Endothelial cell of umbilical vein (primary cell): Measurements from ENCODE around the gene MAP3K15. TPM values are rescaled to one million over a fixed set of nuclear protein-coding genes. Genes with fewer than 3 reads are reported as not detected.
"Not testable (repeated sequence)": the region's sequence is repeated elsewhere in the genome, so short reads cannot be mapped to it uniquely, and the experiment has no call there.

Source experiments
- BruUV-seq: library from RNA; stranded (reverse); fragments of 400-500 nt; replicated peaks from 2 replicates; lab custom pipeline; 2021; lab: Mats Ljungman, UMichigan
- CTCF ChIA-PET: fragments of 300-600, 350-600 bp; sonication (Branson Sonifier 250); formaldehyde crosslinking; loops from one replicate; lab custom pipeline; 2021; ENCODE audit warnings: antibody characterized with exemption, inconsistent platforms; lab: Charles Lee
- POLR2A ChIA-PET: fragments of 300-600, 350-600 bp; sonication (Branson Sonifier 250); formaldehyde crosslinking; loops from one replicate; lab custom pipeline; 2021; ENCODE audit warnings: antibody characterized with exemption, inconsistent platforms; lab: Charles Lee
- DNase-seq: peaks from one replicate; pipeline ENCODE4 v3.0.0-alpha.2; 2011; ENCODE audit warnings: low read depth, low spot score
- FAIRE-seq: peaks from 2 replicates; lab custom pipeline; 2011; peaks lifted over from hg19 to GRCh38; lab: Jason Lieb, UNC
- H2AFZ ChIP-seq: 2 replicates; pipeline ENCODE4 v1.6.0; 2012; ENCODE audit warnings: low read depth, low read length, control low read depth, inconsistent platforms
- H3K27ac ChIP-seq: 2 replicates; pipeline ENCODE4 v1.5.1; 2011; ENCODE audit warnings: low read depth, mild to moderate bottlenecking, control low read depth, low read length, moderate library complexity; ENCODE audit not compliant: insufficient read depth
- H3K27me3 ChIP-seq, 2 experiments: 2 replicates each; pipeline versions ENCODE4 v1.6.0 to v1.6.1; 2011; ENCODE audit warnings: low read length in 2 of 2, mixed read lengths in 1 of 2; ENCODE audit not compliant: control insufficient read depth in 2 of 2, insufficient read depth in 2 of 2
- H3K36me3 ChIP-seq, 2 experiments: 2 replicates in 1 of 2; 3 replicates in 1 of 2; pipeline ENCODE4 v1.5.1; 2011; ENCODE audit warnings: low read length in 2 of 2, mild to moderate bottlenecking in 1 of 2, moderate library complexity in 1 of 2; ENCODE audit not compliant: control insufficient read depth in 2 of 2, insufficient read depth in 2 of 2; ENCODE audit errors: extremely low read depth in 1 of 2
- H3K4me1 ChIP-seq: 3 replicates; pipeline ENCODE4 v1.5.1; 2011; ENCODE audit warnings: mild to moderate bottlenecking, low read length; ENCODE audit not compliant: control insufficient read depth, insufficient read depth; ENCODE audit errors: extremely low read depth
- H3K4me2 ChIP-seq: 2 replicates; pipeline ENCODE4 v1.6.1; 2011; ENCODE audit warnings: low read length, control low read depth, mixed read lengths; ENCODE audit not compliant: insufficient read depth
- H3K4me3 ChIP-seq, 3 experiments: fragments of 200-600 bp in 1 of 3; sonication (generic), shearing (Covaris generic) in 1 of 3; replicated peaks in 1 of 3; 2 replicates each; pipeline ENCODE4 v1.5.1; 2011 to 2016; ENCODE audit warnings: control low read depth in 3 of 3, low read length in 3 of 3, mild to moderate bottlenecking in 2 of 3, inconsistent platforms in 1 of 3, low read depth in 1 of 3, moderate library complexity in 1 of 3; ENCODE audit not compliant: insufficient read depth in 1 of 3
- H3K79me2 ChIP-seq: 2 replicates; pipeline ENCODE4 v1.6.0; 2012; ENCODE audit warnings: low read length, inconsistent platforms; ENCODE audit not compliant: control insufficient read depth, insufficient read depth
- H3K9ac ChIP-seq: replicated peaks from 2 replicates; pipeline ENCODE3; 2011; ENCODE audit warnings: low read length, control low read depth; ENCODE audit not compliant: insufficient read depth; ENCODE audit errors: extremely low read depth
- H3K9me1 ChIP-seq: replicated peaks from 3 replicates; pipeline ENCODE4 v1.6.0; 2011; ENCODE audit warnings: mild to moderate bottlenecking, low read length; ENCODE audit not compliant: control insufficient read depth, insufficient read depth; ENCODE audit errors: extremely low read depth
- H3K9me3 ChIP-seq: replicated peaks from 2 replicates; pipeline ENCODE4 v1.5.1; 2012; ENCODE audit warnings: low read length, inconsistent platforms; ENCODE audit not compliant: control insufficient read depth, insufficient read depth
- H4K20me1 ChIP-seq: replicated peaks from 2 replicates; pipeline ENCODE3; 2011; ENCODE audit warnings: mild to moderate bottlenecking, low read length; ENCODE audit not compliant: control insufficient read depth, insufficient read depth; ENCODE audit errors: extremely low read depth
- EZH2 ChIP-seq: IDR thresholded peaks from 2 replicates; pipeline ENCODE4 v1.6.1; 2012; ENCODE audit warnings: borderline replicate concordance, low read depth, mild to moderate bottlenecking, moderate library complexity, low read length, inconsistent platforms; ENCODE audit not compliant: severe bottlenecking
- FOS ChIP-seq: IDR thresholded peaks from 2 replicates; pipeline ENCODE4 v1.6.1; 2011; ENCODE audit warnings: mild to moderate bottlenecking, low read length, moderate library complexity, borderline replicate concordance; ENCODE audit not compliant: insufficient read depth
- GATA2 ChIP-seq: IDR thresholded peaks from 2 replicates; pipeline ENCODE4 v1.7.0; 2011; ENCODE audit warnings: low read depth, mild to moderate bottlenecking, moderate library complexity, mixed read lengths, low read length; ENCODE audit not compliant: insufficient read length, insufficient read depth
- JUN ChIP-seq: IDR thresholded peaks from 2 replicates; pipeline ENCODE4 v1.6.1; 2011; ENCODE audit warnings: borderline replicate concordance, low read depth; ENCODE audit not compliant: insufficient read length, insufficient read depth
- MYC ChIP-seq: IDR thresholded peaks from one replicate; pipeline ENCODE4 v1.6.1; 2011; ENCODE audit warnings: mild to moderate bottlenecking, low read depth, low read length
- POLR2A ChIP-seq: IDR thresholded peaks from 2 replicates; pipeline ENCODE4 v1.6.1; 2012; ENCODE audit warnings: low read depth, mild to moderate bottlenecking, control low read depth, low read length
- POLR2AphosphoS5 ChIP-seq: IDR thresholded peaks from 2 replicates; pipeline ENCODE4 v1.6.1; 2012; ENCODE audit warnings: low read depth, mild to moderate bottlenecking, control low read depth, low read length, moderate library complexity; ENCODE audit not compliant: insufficient read depth
- dilution Hi-C: fragments of 300-500 bp; cut with MboI; formaldehyde crosslinking; loops from one replicate; pipeline ENCODE4 v1.15.0; 2019; ENCODE audit warnings: low sequenced_read_pairs; ENCODE audit not compliant: extremely low pct_ligation_motif_present
- intact Hi-C: fragments of 100-400 bp; cut with micrococcal nuclease; formaldehyde crosslinking; loops from one replicate; pipeline ENCODE4 v1.10.0; 2022
- polyA plus RNA-seq, 4 experiments: library from polyadenylated mRNA; depleted of rRNA in 3 of 4; stranded (reverse) in 3 of 4; unstranded in 1 of 4; fragments of >200 nt; gene quantifications; 2 replicates each; pipeline versions ENCODE4 v1.2.1 to v1.2.3, GENCODE V29; 2011 to 2012; ENCODE audit warnings: missing spikeins in 1 of 4
- total RNA-seq: library from RNA; stranded (reverse); gene quantifications from 2 replicates; pipeline ENCODE4 v1.2.3, GENCODE V29; 2021
- TF ChIP-seq, protein P1 (sequence below): IDR thresholded peaks from 2 replicates; pipeline ENCODE4 v1.6.1; 2011; ENCODE audit not compliant: insufficient read depth, insufficient read length
- TF ChIP-seq, protein P2 (sequence below), 2 donors: IDR thresholded peaks; 1 replicate in 1 of 2; 2 replicates in 1 of 2; pipeline ENCODE4 v1.5.1; 2011; ENCODE audit warnings: low read length in 2 of 2, mild to moderate bottlenecking in 2 of 2, moderate library complexity in 2 of 2, control low read depth in 1 of 2, inconsistent platforms in 1 of 2, low read depth in 1 of 2; ENCODE audit not compliant: insufficient read depth in 1 of 2; ENCODE audit errors: extremely low read depth in 1 of 2

MAP3K15 gene
- total and polyA plus RNA-seq, 2 donors (not counting 3 experiments of a cell fraction or from before 2014, with no cell fraction given) = 0.01 to 0.09 TPM

DNA sequence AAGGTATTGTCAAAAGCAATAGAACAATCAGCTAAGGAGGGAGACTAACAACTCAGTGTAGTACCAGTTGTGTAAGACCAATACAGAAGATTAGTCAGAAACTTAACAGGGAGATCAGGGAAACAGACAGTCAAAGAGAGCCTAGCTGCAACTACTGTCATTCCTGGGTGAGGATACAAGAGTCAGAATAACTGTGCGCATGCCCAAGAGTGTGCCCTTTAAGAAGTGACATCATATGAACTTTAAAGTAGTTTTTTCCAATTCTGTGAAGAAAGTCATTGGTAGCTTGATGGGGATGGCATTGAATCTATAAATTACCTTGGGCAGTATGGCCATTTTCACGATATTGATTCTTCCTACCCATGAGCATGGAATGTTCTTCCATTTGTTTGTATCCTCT lies 46.9 kb downstream of the MAP3K15 start:
- H3K4me1 ChIP-seq, dilution Hi-C loops, H3K27me3 ChIP-seq, BruUV-seq, H3K9me3 ChIP-seq, H3K36me3 ChIP-seq, H3K4me2 ChIP-seq, H3K9ac ChIP-seq, POLR2A ChIA-PET, FAIRE-seq, H3K9me1 ChIP-seq, H3K27ac ChIP-seq, CTCF ChIA-PET, H3K4me3 ChIP-seq, H2AFZ ChIP-seq, intact Hi-C loops, DNase-seq, H4K20me1 ChIP-seq, H3K79me2 ChIP-seq: not testable (repeated sequence)

DNA sequence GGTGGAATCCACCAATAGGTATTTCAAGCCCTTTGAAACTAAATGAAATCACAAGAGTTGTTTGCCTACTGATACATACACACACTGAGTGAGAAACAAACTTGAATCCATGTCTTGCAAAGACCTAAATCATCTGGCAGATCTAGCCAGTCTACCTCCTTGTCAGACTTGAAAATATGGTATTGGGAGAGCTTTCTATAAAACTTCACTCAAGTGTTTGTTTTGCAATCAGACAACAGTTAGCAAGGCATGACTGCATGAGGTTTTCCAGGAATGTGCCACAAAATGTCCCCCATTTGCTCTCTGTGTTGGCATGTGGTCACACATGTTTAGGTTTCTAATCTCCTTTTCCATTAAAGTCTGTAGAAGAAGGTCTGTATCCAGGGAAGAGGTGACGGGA lies 52.4 kb downstream of the MAP3K15 start:
- no peak for DNase-seq
- BruUV-seq = no TSS peak
- H3K4me1 ChIP-seq = no peaks in the 10 kb centered on the region
- H3K27me3 ChIP-seq = no peaks in the 10 kb centered on the region
- CTCF ChIA-PET = no interaction called here
- no peak overlapping the region for H3K27ac ChIP-seq
- H3K9me1 ChIP-seq = no peaks in the 10 kb centered on the region
- no peak overlapping the region for H2AFZ ChIP-seq
- POLR2A ChIA-PET = no interaction called here
- no peaks in the 10 kb centered on the region for H3K79me2 ChIP-seq
- H3K9ac ChIP-seq = no peak overlapping the region
- H3K9me3 ChIP-seq = no peaks in the 10 kb centered on the region
- dilution Hi-C loops (no loop called here), intact Hi-C loops (no loop called here)
- TF ChIP-seq, protein P1, sequence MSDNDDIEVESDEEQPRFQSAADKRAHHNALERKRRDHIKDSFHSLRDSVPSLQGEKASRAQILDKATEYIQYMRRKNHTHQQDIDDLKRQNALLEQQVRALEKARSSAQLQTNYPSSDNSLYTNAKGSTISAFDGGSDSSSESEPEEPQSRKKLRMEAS = no peak
- no peak for TF ChIP-seq MYC
- TF ChIP-seq JUN = no peak
- TF ChIP-seq GATA2 = no peak
- TF ChIP-seq FOS = no peak
- TF ChIP-seq, protein P2, sequence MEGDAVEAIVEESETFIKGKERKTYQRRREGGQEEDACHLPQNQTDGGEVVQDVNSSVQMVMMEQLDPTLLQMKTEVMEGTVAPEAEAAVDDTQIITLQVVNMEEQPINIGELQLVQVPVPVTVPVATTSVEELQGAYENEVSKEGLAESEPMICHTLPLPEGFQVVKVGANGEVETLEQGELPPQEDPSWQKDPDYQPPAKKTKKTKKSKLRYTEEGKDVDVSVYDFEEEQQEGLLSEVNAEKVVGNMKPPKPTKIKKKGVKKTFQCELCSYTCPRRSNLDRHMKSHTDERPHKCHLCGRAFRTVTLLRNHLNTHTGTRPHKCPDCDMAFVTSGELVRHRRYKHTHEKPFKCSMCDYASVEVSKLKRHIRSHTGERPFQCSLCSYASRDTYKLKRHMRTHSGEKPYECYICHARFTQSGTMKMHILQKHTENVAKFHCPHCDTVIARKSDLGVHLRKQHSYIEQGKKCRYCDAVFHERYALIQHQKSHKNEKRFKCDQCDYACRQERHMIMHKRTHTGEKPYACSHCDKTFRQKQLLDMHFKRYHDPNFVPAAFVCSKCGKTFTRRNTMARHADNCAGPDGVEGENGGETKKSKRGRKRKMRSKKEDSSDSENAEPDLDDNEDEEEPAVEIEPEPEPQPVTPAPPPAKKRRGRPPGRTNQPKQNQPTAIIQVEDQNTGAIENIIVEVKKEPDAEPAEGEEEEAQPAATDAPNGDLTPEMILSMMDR (IDR thresholded peaks at IDR 0.05; ENCODE audit: extremely low read depth in 1 of 2, insufficient read depth in 1 of 2, low read depth in 1 of 2, low read length in 2 of 2) = no peak
- no peak for TF ChIP-seq POLR2A
- TF ChIP-seq EZH2 = no peak
- TF ChIP-seq POLR2AphosphoS5 = no peak
- no peaks in the 10 kb centered on the region for H4K20me1 ChIP-seq
- H3K4me2 ChIP-seq = no peak overlapping the region
- FAIRE-seq = no peak
- H3K4me3 ChIP-seq = no peak overlapping the region
- H3K36me3 ChIP-seq = no peaks in the 10 kb centered on the region
